Activated CD8-positive, alpha-beta memory T cell treated with anti-CD3 and anti-CD28 coated beads, Interleukin-2, amount 50 U/mL, for 4 hours (primary cell): Measurements from ENCODE around the gene DDX27.

Experiments used
- DNase-seq: peaks from one replicate; pipeline ENCODE4 v3.0.0-alpha.2; 2020

Gene DDX27

DNA sequence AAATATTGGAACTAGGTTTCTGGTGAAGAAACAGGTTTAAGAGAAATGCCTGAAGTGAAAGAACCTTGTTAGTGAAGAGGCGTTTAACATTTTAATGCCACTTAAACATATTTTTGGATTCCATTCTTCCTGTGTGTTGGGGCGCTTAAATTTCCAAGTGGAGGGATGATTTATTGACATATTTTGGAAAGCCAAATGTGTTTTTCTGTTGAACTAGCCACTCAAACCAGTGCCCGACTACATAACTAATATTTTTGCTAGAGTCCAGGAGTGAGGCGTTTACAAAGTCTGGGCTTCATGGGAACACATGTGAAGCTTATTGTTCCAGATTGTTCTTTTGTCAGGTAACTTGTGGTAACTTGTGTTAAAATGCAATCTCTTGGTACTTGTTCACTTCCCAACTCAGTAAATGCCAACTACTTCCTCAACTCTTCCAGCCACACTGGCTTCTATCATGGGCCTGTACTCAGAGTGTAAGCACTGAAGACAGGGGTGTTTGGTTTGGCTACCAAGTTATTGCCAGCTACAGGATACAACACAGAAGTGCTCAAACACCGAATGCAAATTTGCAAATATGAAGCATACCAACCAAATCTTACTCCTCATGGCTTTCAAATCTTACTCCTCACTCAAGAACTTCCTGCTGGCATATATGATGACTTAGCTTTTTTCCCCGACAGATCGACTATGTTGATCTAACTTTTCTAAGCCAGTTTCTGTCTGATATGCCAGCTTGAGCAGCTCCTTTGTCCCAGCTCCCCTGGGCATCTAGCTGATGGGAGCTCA, 60.7 kb downstream of the DDX27 start:
- DNase-seq, result no peak

DNA sequence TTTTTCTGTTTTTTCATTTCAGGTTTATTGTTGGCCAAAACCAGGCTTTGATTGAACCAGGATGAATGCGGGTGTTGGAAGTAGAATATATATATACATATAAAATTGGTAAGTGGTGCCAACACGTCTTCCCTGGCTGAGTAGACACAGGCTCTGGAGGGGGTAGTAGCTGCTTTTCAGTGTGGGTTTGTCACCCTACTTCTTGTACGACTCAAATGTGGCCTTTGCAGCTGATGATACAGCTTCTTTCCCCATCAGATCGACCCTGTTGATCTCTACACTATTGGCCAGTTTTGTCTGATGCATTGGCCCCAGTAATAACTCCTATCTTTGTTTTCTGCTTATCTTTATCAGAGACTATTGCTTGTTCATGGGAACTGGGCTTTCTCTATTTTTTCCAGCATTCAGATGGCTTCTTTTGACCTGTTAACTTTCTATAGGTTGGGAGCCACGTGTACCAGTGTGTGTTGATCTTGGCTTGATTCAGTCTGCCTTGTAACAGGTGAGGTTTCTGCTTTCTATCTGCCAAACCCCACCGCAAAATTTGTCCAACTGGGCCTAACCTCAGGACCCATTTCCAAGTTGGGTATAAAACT, 61.3 kb downstream of the DDX27 start:
- no peak for DNase-seq

DNA sequence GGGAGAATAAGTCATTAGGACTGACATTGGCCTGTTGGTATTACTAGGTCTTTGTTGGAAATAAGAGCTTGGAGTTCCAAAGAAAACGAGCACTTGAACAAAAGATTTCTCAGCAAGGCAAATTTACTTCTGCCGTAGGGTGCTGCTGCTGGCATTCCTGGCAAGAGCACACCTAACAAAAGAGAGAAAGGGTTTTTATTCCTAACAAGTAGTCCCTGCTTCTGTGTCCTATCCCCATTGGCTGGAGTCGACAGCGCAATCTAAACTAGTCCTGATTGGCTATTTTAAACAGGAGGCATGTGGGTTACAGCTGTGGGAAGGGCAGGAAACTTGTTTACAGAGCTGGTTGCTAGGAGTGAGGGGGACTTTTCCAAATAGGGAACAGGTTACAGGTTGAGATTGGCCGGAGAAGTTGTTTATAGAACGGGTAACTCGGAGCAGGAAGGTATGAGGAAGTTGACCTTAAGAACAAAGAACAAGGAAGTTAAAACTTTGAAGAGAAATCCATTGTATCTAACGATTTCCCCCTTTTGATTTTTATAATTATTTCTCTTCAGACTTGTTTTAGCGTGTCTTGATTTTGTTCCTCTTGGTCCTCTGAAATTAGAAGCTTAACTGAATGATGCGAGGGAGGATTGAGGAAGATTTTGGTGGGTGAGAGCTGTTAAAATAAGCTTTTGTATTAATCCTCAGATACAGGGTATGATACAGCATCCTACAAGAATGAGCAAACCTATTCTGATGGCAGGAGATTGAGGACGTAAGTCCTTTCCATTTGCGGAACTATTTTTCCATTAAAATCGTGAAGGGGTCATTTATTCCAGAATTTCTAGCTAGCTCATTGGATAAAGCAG, 62.1 kb downstream of the DDX27 start:
- DNase-seq, result no peak

DNA sequence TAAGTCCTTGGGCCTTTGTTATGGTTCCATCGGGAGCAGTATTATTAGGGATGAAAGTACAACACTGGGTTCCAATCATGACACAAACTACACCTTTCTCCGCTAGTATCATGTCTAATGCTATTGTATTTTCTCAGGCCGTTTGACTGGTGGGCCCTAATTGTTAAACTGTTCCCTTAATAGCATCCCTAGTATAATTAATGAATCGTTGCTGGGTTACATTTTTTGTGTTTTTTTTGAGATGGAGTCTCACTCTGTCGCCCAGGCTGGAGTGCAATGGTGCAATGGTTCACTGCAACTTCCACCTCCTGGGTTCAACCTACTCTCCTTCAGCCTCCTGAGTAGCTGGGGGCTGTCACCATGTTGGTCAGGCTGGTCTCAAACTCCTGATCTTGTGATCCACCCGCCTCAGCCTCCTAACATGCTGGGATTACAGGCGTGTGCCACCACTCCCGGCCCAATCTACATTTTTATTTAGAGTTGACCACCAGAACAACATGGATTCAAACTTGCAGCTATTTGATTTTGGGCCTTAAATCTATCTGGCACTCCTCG, 62.8 kb downstream of the DDX27 start:
- DNase-seq, result no peak

DNA sequence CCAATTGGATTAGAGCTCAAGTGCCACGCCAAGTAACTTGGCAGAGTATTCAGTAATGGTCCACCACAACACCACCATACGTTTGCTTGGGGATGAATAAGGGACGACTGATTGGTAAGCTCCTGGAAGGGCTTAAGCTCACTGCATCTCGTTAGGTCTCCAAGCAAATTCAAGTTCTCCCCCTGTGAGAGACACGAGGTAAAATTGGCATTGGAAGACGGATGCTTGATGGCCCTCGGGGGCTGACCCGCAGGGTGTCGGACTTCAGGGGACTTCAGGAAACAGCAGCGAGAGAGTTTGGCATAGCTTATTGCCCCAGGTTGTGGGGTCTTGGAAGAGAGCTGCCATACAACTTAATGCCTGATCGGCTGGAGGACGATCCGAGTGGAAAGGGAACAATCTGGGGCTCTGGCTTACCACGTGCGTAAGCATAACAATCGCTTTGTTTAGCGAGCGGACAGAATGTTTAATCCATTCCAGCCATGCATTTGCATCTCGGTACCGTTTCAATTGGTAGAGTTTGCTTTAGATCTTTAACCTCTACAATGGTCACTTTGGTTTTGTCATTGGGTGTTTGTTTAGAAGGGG, 63.5 kb downstream of the DDX27 start:
- no peak for DNase-seq

DNA sequence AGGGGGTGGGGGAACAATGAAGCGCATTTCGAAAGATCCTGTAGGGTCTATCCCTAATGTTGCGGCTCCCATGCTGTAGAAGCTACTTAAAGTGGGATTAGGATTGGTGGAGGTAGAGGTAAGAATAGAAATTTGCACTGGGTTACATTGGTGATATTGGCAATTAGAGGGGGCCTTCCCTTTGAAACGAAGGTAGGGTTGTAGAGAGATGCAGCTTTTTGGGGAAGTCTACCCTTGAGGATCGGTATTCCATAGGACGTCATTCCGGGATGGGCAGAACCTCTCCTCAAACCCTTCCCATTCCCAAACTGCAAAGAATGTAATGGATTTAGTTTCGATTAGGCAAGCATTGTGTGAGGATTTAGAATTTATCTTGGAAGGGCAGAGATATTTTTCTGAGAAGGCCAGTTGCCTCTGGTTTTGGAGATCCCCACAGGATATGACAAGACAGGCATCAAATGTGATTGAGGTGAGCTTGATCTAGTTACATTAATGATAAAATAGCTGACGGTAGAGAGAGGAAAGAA, 64.0 kb downstream of the DDX27 start:
- no peak for DNase-seq

DNA sequence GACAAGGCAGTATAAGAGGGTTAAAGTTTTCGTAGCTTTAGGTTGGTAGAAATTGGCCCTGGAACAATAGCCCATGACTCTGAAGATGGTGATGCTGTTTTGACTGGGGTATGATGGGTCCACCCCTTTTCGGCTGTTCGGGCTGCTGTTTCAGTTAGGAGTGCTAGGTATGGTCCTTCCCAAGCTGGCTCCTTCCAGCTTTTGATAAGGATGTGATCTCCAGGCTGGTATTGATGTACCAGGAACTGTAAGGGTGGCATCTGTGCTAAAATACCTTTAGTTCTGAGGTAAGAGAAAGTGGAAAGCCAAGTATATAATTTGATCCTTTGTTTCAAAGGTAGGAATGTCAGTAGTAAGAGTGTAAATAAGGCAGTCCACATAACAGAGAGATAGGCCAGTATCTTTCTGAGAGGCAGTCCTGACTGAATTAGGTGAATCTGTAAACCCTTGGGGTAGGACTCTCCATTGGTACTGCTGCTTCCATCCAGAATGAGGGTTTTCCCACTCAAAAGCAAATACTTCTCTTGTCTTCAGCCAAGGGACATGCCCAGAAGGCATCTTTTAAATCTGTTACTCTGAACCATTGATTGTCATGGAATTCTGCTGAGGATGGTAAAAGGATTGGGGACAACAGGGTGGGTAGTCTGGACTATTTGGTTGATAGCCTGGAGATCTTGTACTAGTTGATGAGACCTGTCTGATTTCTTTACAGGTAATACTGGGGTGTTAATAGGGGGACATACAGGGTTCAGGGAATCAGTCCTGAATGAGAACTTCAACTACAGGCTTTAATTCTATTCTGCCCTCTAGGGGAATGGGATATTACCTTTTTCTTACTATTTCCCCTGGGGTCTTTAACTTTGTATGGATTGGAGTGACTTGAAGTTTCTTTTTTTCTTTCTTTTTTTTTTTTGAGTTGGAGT, 64.7 kb downstream of the DDX27 start:
- DNase-seq, result no peak

DNA sequence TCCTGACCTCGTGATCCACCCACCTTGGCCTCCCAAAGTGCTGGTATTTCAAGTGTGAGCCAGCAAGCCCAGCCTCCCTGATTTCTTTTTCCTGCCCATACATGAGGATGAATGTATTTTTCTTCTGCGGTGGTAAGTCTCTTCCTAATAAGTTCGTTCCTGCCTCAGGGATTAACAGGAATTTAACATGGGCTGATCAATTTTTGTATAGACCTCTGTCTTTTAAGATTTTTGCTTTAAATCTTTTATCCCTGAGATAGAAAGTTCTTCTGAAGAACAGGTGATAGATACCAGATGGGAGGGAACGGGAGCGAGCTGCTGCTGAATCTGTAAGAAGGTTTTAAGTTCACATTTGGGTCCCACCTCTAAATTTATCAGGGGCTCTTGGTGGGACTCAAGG, 65.6 kb downstream of the DDX27 start:
- no peak for DNase-seq

DNA sequence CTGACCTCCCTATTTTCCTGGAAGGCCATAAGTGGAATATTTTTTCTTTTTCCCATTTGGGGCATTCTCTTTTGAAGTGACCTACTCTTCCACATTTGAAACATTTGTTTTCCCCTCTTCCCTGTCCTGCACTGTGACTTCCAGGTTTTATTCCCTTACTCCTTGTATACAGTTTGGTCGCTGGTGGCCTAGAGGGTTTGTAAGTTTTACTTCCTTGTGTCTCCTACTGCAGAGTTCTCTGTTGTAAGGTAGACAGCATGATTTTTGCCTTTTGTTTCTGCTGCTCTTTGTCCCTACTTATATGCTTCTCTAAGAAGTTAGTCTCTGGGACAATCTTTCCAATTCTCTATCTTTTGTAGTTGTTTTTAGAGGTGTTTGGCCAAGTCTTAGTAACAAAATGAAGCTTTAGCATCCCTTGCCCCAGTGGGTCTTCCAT, 66.0 kb downstream of the DDX27 start:
- no peak for DNase-seq

DNA sequence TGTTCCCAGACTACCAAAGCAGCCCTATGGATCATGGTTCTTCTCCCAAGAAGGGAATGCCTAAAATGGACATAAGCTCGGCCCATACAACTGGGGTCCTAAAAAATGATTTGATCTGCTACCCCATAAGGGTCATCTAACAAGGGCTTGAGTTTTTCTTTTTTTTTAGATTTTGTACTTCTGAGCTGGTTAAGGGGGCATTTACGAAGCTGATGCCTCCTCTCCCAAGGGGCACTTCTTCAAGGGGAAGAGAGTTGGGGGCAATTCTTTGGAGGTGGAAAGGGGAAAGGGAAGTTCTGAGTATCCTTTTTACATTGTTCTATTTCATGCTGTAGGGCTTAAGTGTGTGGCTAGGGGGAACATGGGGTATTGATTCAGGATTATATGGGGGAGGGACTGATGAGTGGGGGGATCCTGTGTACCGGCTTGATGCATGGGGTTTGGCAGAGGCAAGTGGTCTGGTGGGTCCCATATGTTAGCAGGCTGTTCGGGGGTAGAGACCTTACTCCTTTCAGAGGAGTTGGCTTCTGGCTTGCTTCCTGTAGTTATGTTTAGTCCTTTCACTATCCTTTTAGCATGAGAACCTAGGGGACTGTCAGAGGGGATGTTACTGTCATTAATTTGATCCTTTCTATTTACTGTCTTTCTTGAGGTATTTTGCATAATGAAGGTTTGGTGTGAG, 66.7 kb downstream of the DDX27 start:
- no peak for DNase-seq

DNA sequence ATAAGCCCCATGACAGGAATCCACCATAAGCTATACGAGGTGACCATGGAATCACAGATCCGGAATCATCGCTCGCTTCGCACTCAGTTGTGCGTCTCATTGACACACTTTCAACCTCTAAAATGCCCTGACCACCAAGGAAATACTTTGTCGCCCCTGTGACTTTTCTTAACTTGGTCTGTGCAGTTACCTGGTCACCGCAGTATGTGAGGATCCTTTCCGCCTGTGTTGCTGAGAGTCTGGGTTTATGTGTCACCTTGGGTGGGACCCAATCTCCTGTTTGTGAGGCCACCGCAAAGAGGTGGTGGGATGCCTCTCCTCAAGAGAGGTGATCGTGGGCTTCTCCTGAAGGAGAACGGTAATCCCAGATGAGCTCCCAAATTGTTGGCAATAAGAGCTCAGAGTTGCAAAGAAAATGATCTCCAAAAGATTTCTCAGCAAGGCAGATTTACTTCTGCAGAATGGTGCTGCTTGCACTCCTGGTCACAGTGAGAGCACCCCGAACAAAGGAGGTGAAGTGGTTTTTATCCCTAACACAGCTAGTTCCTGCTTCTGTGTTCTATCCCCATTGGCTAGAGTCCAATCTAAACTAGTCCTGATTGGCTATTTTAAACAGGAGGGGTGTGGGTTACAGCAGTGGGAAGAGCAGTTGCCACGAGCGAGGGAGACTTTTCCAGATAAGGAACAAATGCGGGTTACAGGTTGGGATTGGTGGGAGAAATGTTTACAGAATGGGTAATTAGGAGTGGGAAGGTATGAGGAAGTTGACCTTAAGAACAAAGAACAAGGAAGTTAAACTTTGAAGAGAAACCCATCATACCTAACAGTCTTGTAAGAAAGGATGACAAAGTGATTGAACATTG, 67.7 kb downstream of the DDX27 start:
- DNase-seq, result no peak

DNA sequence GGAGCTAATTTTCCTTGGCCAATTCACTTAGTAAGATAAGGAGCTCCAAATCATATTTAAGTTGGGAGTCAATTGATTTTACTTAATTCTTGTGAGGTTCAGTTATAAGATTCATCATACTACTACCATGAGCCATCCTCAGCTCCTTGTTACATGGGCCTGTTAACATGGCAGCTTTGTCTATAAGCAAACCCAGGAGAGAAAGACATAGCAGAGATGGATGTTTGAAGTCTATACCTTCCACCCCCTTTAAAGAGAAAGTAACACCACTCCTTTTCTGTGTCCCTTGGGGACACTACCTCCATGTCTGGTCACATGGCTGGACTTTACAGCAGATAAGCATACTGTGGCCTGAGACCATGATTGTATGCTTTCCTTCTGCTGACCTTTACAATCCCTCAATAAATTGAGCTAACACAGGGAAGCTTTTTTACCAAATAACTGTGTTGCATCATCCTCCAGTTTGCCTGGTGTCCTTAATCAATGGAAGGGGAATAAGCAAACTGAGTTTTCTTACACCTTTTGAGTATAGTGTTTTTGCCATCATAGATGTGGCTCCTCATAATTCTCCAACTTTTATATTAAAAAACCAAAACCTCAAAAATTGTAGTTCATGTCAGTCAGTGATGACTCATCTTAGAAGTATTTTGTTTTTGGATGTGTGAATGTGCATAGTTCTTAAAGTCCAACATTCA, 68.5 kb downstream of the DDX27 start:
- DNase-seq, result no peak

DNA sequence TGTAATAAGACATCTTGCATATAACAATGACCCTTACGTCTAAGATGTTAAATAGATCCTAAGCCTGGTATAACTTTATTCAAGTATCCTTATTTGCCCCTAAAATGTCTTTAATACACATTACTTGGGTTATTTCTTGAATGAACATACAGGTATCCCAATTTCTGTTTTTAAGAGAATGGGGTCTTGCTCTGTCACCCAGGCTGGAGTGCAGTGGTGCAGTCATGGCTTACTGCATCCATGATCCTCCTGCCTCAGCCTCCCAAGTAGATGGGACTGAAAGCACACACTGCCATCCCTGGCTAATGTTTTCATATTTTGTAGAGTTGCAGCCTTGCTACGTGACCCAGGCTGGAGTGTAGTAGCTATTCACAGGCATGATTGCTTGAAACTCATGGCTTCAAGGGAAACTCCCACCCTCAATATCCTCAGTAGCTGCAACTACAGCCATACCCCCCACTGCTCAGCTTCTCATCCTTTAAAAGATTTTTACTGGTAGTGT, 69.1 kb downstream of the DDX27 start:
- no peak for DNase-seq

DNA sequence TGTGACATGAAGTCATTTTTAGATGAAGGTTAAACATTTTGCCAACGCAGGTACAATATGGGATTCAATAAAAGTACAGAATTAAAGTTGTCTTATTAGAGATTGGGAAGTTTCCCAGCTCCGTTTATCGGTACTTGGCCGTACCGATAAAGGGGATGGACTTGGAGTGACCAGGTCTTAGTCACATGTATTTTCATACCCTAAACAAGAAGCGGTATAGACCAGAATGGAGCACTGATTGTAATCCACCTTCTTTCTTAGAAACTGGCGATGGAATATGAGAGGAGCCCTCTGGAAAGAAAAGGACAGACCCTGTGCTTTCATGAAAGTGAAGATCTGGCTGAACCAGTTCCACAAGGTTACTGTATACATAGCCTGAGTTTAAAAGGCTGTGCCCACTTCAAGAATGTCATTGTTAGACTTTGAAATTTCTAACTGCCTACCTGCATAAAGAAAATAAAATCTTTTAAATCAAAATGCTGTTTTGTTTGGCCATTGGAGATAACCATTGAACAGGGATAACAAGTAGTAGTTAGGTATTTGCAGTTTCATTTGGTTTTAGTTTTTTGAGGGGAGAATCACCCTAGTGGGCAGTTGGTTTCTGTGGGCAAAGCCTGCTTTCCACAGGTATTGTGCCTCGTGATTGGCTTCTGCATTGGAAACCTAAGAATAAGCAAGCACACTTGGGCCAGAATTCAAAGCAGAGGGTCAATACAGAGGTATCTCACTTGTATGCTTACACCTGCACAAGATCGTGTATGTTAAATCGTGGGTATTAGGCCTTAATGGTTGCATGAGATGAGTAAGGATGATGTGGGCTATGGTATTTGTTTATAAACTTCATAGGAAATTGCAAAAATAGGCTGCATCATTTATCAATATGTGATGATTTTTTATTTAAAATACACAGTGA, 69.8 kb downstream of the DDX27 start:
- DNase-seq, result no peak

DNA sequence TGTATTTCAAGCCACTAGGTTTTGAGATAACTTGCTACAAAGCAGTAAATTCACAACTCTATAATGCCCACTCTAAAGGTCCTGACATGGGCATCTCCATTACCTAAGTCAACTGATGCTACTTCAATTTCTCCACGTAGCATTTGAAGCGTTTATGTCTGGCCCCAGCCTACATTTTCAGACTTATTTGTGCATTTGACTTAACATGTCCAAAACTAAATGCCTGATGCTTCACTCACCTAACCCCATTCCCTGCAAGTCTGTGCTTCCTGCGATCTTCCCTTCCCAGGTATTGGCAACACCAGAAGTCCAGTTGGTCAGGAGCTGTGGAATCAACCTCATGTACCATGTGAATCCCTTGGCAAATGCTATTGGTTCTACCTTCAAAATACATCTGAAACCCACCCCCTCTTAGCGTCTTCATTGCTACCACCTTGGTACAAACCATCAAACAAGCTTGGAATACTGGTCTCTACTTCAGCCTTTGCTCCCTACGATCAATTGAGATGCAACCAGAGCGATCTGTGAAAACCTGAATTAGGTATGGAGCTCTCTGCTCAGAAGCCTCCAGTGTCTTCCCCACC, 71.5 kb downstream of the DDX27 start:
- DNase-seq, result no peak

DNA sequence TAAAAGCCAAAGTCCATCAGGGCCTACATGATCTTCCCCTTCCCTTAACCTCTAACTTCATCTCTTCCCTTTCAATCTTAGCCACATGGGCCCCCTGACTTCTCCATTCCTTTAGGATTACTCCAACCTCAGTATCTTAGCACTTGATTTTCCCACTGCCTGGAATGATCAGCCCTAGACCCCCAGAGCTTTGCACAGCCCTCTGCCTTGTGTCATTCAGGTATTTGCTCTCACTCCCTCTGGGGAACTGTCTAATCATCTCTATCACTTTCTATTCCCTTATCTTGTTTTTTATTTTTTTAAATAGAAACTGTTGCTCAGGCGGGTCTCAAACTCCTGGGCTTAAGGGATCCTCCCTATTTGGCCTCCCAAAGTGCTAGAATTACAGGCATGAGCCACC, 72.0 kb downstream of the DDX27 start:
- DNase-seq, result no peak

DNA sequence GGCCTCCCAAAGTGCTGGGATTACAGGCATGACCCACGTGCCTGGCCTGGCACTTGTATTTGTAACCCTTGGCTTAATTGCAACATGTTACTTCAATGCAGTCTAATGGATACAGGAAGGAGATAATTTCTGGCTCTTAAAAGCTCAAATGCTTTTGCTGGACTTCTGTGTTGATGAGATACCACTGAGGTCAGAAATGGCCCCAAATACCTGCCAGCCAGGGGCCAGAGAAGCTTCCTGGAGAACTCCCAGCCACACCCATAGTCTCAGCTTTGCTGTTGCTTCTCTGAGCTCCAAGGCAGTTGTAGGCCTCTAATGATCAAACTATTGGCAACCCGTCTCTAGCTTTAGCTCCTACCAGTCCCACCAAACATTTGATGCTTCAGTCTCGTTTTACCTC, 72.8 kb downstream of the DDX27 start:
- no peak for DNase-seq

DNA sequence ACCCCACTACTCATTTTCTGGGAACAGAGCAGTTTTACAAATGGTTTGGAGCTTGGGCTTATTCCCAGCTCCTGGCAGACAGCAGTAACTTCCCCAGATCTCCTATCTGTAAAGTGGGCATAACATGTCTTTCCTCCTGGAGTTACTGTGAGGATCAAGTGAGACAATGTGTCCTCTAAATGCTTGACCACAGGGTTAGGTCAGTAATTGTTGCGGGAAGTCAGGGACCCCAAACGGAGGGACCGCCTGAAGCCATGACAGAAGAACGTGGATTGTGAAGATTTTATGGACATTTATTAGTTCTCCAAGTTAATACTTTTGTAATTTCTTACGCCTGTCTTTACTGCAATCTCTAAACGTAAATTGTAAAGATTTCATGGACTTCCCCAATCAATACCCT, 73.9 kb downstream of the DDX27 start:
- no peak for DNase-seq
